Effector memory CD8-positive, alpha-beta T cell (primary cell): ENCODE results near the gene CHL1.

Source experiments
- ATAC-seq: fragments of 150-1000 bp; cut with Tn5 transposase; replicated peaks from 2 replicates; pipeline ENCODE4 v1.10.0; 2021; ENCODE audit warnings: mild to moderate bottlenecking, moderate library complexity
- DNase-seq, 3 experiments: peaks; one replicate each; pipeline ENCODE4 v3.0.0; 2021
- H3K27ac Mint-ChIP-seq, 2 donors: one replicate each; pipeline ENCODE4 v1.8.0; 2022; ENCODE audit warnings: mild to moderate bottlenecking in 2 of 2, mixed read lengths in 2 of 2, moderate library complexity in 2 of 2
- H3K27me3 Mint-ChIP-seq, 2 donors: one replicate each; pipeline ENCODE4 v1.8.0; 2022; ENCODE audit warnings: mixed read lengths in 2 of 2
- H3K36me3 Mint-ChIP-seq: one replicate; pipeline ENCODE4 v1.8.0; 2022; ENCODE audit warnings: mild to moderate bottlenecking, moderate library complexity, mixed read lengths; ENCODE audit not compliant: insufficient read depth
- H3K4me1 Mint-ChIP-seq, 2 donors: one replicate each; pipeline ENCODE4 v1.8.0; 2022; ENCODE audit warnings: low read depth in 2 of 2, mixed read lengths in 2 of 2
- H3K4me3 Mint-ChIP-seq, 2 donors: one replicate each; pipeline ENCODE4 v1.8.0; 2022; ENCODE audit warnings: mild to moderate bottlenecking in 2 of 2, mixed read lengths in 2 of 2, moderate library complexity in 2 of 2
- H3K9me3 Mint-ChIP-seq, 2 donors: one replicate each; pipeline ENCODE4 v1.8.0; 2022; ENCODE audit warnings: mixed read lengths in 2 of 2

CHL1 gene

DNA sequence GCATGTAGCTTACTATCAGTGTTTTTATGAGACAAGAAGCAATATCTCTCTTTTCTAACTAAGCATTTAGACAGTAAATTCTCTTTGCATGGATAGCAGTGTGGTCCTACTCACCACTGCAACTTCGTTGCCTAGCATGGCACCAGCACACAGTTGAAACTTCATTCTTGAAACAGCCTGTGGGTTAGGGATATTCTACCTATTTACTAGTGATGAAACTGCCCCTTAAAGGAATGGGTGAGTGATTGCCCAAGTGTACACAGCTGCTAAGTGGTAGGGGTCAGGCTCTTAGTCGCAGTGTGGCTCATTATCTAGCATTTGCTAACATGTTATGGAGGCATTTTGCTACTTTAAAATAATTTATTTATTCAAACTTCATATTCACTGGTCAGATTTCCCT, 78.4 kb downstream of the CHL1 start:
- no peak overlapping the region for H3K4me3 Mint-ChIP-seq
- peaks cover 8 to 16% of the 10 kb centered on the region in 2 donors for H3K9me3 Mint-ChIP-seq
- no peaks in the 10 kb centered on the region for H3K27me3 Mint-ChIP-seq
- no peaks in the 10 kb centered on the region for H3K36me3 Mint-ChIP-seq
- no peaks in the 10 kb centered on the region for H3K4me1 Mint-ChIP-seq
- DNase-seq: no peak
- H3K27ac Mint-ChIP-seq: no peak overlapping the region
- ATAC-seq: no peak

DNA sequence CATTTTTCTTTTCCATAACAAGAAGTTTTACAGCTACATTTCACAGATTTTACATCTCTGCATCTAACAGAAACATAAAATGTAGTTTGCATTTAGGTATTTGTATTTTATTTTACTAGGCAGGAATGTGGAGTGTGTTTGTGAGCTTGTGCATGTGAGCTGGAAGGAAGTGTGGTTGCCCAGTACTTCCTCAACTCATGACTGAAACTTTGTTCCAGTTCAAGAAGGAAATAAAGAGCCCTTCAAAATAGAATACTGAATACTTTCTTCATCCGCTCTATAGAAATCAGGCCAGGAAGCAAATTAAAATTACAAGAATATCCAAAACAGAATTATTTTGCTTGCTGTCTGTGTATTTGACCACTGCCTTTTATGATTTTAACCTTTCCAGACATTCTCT, 81.3 kb downstream of the CHL1 start:
- no peaks in the 10 kb centered on the region for H3K4me1 Mint-ChIP-seq
- H3K27me3 Mint-ChIP-seq: no peaks in the 10 kb centered on the region
- ATAC-seq (no peak), DNase-seq (no peak)
- peaks cover 7 to 25% of the 10 kb centered on the region in 2 donors for H3K9me3 Mint-ChIP-seq
- H3K27ac Mint-ChIP-seq: no peak overlapping the region
- no peaks in the 10 kb centered on the region for H3K36me3 Mint-ChIP-seq
- no peak overlapping the region for H3K4me3 Mint-ChIP-seq

DNA sequence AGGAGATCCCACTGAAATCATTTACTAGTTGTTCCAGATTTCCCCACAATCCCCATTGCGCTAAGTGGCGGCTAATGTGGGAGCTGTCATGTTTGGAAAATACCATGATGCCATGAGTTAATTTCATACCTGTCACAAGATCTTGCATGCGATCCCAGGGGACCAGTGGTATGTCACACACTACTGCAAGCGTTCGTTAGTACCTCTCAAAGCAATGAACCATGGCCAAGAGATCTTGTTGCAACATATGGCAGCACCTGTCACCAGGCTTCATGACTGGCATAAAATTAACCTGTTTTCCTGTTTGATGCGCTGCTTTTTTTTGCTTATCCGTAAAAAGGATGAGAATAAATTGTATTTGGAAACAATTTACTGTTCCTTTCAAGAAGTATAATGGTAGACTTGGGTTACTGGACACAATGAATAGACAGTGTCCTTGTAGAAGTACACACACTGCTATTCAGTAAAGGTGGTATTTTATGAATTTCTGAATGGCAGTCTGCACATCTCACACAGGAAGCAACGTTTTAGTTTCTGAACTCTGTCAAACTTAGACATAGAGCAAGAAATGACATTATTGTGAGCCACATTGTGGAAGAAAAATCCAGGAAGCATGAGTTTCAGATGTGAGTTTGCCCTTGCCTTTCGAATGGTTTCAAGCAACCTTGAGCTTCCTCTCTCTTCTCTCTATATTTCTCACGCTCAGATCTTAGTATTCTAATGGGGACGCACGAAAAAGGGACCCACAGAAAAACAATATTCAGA, 81.9 kb downstream of the CHL1 start:
- Mint-ChIP-seq H3K9me3 (peaks cover 9 to 24% of the 10 kb centered on the region in 2 donors), H3K27me3 (no peaks in the 10 kb centered on the region), H3K27ac (no peak overlapping the region), H3K4me1 (no peaks in the 10 kb centered on the region), H3K4me3 (no peak overlapping the region), H3K36me3 (no peaks in the 10 kb centered on the region)
- peak; percentile 56 for ATAC-seq
- no peak for DNase-seq

DNA sequence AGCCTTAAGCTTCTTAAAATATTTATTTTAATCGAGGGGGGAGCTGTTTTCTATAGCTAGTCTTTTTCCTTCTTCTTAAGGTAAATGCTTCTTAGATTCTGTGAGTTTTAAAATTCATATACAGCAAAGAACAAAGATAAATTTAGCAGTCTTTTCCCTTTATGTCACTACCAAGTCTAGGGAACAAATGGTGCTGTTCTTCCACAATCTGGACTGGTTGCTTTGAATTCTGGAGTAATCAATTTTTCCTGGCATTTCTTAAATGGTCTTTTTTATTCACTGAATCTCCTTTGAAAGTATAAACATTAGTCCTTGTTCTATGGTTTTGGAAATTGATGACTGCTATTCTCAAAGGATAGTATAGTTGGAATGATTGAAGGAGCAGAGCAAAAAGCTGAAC, 82.8 kb downstream of the CHL1 start:
- ATAC-seq (no peak), DNase-seq (no peak)
- H3K27ac Mint-ChIP-seq: no peak overlapping the region
- no peaks in the 10 kb centered on the region for H3K27me3 Mint-ChIP-seq
- H3K4me1 Mint-ChIP-seq: no peaks in the 10 kb centered on the region
- no peak overlapping the region for H3K4me3 Mint-ChIP-seq
- peaks cover 8 to 16% of the 10 kb centered on the region in 2 donors for H3K9me3 Mint-ChIP-seq
- H3K36me3 Mint-ChIP-seq: no peaks in the 10 kb centered on the region

DNA sequence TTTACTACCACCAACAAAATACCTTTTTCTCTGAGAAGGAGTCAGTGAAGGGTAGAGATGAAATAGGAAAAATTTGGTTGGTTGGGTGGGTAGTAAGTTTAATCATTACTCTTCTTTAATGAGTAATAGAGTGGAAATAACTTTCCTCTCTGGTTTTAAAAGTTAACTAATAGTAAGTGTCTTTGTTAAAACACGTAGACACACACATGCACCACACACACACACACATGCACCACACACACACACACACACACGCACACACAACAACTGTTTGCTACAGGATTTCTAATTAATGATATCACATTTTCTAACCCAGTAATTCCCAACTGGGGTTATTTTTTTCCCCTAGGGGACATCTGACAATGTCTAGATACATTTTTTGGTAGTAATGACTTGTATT, 84.1 kb downstream of the CHL1 start:
- Mint-ChIP-seq H3K4me1 (no peaks in the 10 kb centered on the region), H3K4me3 (no peak overlapping the region), H3K9me3 (peaks cover 8 to 16% of the 10 kb centered on the region in 2 donors), H3K36me3 (no peaks in the 10 kb centered on the region), H3K27ac (no peak overlapping the region), H3K27me3 (no peaks in the 10 kb centered on the region)
- DNase-seq (no peak), ATAC-seq (no peak)

DNA sequence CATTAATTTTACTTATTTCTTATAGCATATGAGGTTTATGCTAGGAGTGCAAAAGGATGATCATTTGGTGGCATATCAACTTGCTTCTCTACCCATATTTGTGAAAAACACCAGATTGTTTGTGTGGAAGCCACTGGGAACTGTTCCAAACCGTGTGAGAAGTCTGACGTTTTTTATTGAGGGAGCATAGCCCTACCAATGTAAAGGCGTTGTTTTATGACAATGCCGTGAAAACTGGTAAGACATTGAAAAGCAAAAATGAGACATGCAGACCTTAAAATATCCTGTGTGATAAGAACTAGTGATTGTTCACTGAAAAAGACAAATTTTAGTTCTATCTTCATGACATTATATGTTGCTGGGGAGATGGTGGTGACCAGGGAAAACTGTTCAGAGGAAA, 87.8 kb downstream of the CHL1 start:
- Mint-ChIP-seq H3K27ac (no peak overlapping the region), H3K4me1 (no peaks in the 10 kb centered on the region), H3K36me3 (no peaks in the 10 kb centered on the region), H3K4me3 (no peak overlapping the region), H3K27me3 (no peaks in the 10 kb centered on the region), H3K9me3 (peaks cover 9 to 16% of the 10 kb centered on the region in 2 donors)
- DNase-seq (no peak), ATAC-seq (no peak)

DNA sequence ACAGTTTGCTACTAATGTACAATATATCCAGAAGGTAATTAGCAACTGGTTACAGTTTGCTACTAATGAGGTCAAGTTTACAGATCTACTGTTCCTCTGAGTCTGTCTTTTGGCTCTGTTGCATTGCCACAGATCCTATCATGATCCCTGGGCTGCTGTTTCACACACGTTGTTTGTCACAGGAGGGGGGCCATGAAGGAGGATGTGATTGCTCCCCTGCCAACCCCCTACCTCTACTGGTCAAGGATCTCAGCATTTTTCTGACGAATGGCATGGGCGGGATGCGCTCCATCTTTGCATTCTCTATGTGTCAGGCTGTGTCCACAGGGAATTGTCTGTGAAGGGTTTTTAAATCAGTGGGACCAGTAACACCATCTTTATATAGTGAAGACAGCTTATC, 91.9 kb downstream of the CHL1 start:
- peaks cover 0 to 5% of the 10 kb centered on the region in 2 donors for H3K9me3 Mint-ChIP-seq
- DNase-seq: no peak
- H3K4me1 Mint-ChIP-seq: no peaks in the 10 kb centered on the region
- ATAC-seq: no peak
- no peak overlapping the region for H3K4me3 Mint-ChIP-seq
- no peaks in the 10 kb centered on the region for H3K36me3 Mint-ChIP-seq
- no peaks in the 10 kb centered on the region for H3K27me3 Mint-ChIP-seq
- no peak overlapping the region for H3K27ac Mint-ChIP-seq

DNA sequence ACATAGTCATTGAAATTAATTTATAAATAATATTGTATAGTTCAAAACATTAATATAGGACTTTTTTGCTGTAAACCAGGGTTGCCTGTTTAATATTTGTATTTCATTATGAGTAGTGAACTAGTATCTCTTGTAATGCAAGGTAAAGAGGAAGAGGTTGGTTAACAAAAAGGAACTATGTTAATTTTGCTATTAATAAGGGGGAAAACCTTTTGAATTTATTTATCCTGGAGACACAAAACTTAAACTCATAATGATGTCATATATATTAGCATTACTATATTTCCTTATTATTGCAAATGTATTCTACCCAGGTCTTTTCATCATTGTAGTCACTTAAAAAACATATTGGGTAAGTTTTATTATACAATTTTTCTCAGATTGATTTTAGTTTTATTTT, 94.5 kb downstream of the CHL1 start:
- H3K4me1 Mint-ChIP-seq: no peaks in the 10 kb centered on the region
- DNase-seq (no peak), ATAC-seq (no peak)
- H3K4me3 Mint-ChIP-seq: no peak overlapping the region
- no peak overlapping the region for H3K27ac Mint-ChIP-seq
- H3K9me3 Mint-ChIP-seq: peaks cover 0 to 6% of the 10 kb centered on the region in 2 donors
- H3K27me3 Mint-ChIP-seq: no peaks in the 10 kb centered on the region
- no peaks in the 10 kb centered on the region for H3K36me3 Mint-ChIP-seq

DNA sequence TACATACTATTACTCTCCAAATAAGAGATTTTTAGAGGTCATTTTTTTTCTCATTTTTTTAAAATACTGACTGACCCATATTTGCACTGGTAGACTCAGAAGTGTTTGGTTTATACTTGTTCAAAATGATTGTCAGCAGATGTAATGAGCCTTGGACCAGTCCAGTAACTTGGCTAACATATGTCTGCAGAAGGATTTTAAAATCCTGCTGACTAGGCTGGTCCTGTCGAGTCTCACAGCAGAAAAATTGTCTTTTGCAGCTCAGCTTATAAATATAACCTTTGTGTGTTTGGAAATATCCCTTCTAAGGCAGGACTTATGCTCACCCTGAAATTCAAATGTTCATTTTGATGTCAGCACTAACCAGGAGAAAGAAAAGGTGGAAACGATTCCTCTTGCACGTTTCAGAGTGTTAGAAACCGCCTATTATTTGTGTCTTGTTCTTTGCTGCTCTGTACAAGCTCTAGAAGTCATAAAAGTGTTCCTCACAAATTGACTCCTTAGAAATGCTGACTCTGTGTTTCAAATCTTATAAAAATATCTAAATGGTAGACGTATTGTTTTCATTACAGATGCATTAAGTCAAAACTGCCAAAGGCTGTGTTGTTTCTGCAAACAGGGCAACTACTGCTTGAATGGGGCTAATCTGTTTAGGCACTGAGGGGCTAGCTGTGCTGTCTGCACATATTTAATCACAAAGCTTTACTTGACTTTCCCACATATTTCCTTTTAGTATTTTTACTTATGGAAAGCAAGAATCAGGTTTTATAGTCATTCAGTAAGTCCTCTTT, 95.3 kb downstream of the CHL1 start:
- Mint-ChIP-seq H3K4me3 (no peak overlapping the region), H3K27me3 (no peaks in the 10 kb centered on the region), H3K9me3 (peaks cover 0 to 8% of the 10 kb centered on the region in 2 donors), H3K36me3 (no peaks in the 10 kb centered on the region), H3K4me1 (no peaks in the 10 kb centered on the region), H3K27ac (no peak overlapping the region)
- no peak for DNase-seq
- ATAC-seq: no peak

DNA sequence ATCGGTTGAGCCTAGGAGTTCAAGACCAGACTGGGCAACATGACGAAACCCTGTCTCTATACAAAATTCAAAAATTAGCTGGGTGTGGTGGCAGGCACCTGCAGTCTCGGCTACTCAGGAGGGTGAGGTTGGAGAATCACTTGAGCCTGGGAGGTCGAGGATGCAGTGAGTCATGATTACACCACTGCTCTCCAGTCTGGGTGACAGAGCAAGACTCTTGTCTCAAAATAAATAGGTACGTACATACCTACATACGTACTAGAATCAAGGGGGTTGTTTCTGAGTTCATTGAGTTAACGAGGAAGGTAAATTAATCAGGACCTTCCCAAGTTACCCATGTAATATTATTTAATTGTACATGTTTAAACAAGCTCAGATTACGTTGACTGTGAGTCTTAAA, 97.5 kb downstream of the CHL1 start:
- H3K4me3 Mint-ChIP-seq: no peak overlapping the region
- DNase-seq: no peak

DNA sequence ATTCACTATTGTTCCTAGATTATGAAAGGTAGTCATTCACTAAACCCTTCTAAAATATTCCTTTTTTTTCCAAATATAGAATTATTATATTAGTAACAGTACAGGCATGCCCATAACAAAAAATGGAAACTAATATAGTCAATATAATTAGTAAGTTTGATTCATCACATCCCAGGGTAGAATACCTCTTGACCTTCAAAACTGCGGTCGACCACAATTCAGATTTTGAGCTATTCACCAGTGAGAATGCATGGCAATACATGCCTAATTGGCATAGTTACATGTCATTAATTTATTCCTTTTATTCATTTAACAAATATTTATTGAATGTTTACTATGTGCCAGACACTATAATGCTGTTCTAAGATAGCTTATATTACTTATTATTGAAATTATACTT, 98.0 kb downstream of the CHL1 start:
- no peak for DNase-seq
- Mint-ChIP-seq H3K36me3 (no peaks in the 10 kb centered on the region), H3K4me3 (no peak overlapping the region), H3K9me3 (peaks cover 0 to 8% of the 10 kb centered on the region in 2 donors), H3K27me3 (no peaks in the 10 kb centered on the region), H3K27ac (no peak overlapping the region), H3K4me1 (no peaks in the 10 kb centered on the region)
- no peak for ATAC-seq

More for the DNA sequence above, 97.5 kb downstream of the CHL1 start:
- Mint-ChIP-seq H3K27me3 (no peaks in the 10 kb centered on the region), H3K9me3 (peaks cover 0 to 8% of the 10 kb centered on the region in 2 donors), H3K4me1 (no peaks in the 10 kb centered on the region), H3K27ac (no peak overlapping the region), H3K36me3 (no peaks in the 10 kb centered on the region)
- ATAC-seq: no peak

DNA sequence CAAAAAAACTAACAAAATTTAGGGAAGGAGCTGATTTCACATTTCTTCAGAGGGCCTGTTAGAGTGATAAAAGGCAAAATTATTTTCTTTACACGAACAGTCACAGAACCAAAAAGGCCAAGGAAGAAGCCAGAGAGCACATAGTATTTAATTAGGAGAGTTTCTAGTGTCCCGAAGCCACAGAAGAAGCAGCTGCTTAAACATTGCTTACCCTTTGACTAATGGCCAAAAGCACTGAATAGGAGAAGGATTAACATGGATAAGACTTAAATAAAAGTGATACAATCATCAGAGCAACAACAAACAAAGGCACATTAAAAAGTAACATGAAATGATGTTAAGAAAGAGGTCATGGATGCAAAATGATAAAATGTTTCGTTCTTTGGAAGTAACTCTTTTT, 98.6 kb downstream of the CHL1 start:
- no peaks in the 10 kb centered on the region for H3K27me3 Mint-ChIP-seq
- H3K9me3 Mint-ChIP-seq: peaks cover 0 to 10% of the 10 kb centered on the region in 2 donors

DNA sequence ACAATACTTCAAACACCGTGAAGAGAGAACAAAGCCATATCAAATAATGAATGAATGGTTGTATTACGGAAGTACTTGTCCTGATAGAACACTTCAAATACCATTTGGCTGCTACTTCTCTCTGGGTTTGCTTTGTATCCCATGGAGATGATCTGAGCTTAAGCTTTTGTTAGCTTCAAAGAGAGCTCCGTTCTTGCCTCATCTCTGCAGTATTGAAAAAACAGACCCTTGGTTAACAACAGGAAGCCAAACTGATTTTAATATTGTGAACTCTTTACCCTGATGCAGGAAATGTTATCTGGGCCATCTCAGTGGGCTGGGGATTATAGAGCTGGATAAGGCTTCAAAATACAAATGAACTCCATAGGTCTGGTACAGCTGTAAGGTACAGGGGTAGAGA, 101.0 kb downstream of the CHL1 start:
- no peak overlapping the region for H3K27ac Mint-ChIP-seq

More for the DNA sequence above, 98.6 kb downstream of the CHL1 start:
- H3K4me1 Mint-ChIP-seq: no peaks in the 10 kb centered on the region
- no peaks in the 10 kb centered on the region for H3K36me3 Mint-ChIP-seq
- no peak for ATAC-seq
- no peak overlapping the region for H3K4me3 Mint-ChIP-seq
- no peak for DNase-seq
- no peak overlapping the region for H3K27ac Mint-ChIP-seq

More for the DNA sequence above, 101.0 kb downstream of the CHL1 start:
- H3K27me3 Mint-ChIP-seq: no peaks in the 10 kb centered on the region
- H3K4me3 Mint-ChIP-seq: no peak overlapping the region
- H3K9me3 Mint-ChIP-seq: peaks cover 3 to 11% of the 10 kb centered on the region in 2 donors
- H3K36me3 Mint-ChIP-seq: no peaks in the 10 kb centered on the region
- no peaks in the 10 kb centered on the region for H3K4me1 Mint-ChIP-seq
- no peak for ATAC-seq
- no peak for DNase-seq
